ENCODE results near the gene C17orf114.

C17orf114 gene

DNA sequence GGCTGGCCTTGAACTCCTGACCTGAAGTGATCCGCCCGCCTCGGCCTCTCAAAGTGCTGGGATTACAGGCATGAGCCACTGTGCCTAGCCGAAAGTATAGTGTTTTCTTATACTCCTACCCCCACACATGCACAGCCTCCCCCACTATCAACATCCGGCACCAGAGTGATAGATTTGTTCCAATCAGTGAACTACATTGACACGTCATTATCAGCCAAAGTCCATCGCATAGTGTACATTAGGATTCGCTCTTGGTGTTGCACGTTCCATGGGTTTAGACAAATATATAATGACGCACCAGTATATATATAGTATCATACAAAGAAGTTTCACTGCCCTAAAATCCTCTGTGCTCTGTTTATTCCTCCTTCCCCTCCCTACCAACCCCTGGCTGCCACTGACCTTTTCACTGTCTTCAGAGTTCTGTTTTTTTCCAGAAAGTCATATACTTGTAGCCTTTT, 42.3 kb downstream of the C17orf114 start (continued):
- TF ChIP-seq ZSCAN21 (CRISPR knock-in tag; IDR thresholded peaks at IDR 0.05; ENCODE audit: borderline replicate concordance) = no peak
- TF ChIP-seq GFI1 (CRISPR knock-in tag; IDR thresholded peaks at IDR 0.05; ENCODE audit: borderline replicate concordance) = peak; percentile 96
- no peak for TF ChIP-seq MBD4 (IDR thresholded peaks at IDR 0.05; ENCODE audit: borderline replicate concordance, low read length)
- no peak for TF ChIP-seq HMGA1 (CRISPR knock-in tag; conservative IDR thresholded peaks at IDR 0.05)
- no peak for TF ChIP-seq SRSF1 (optimal IDR thresholded peaks at IDR 0.05; ENCODE audit: low read depth, low read length)
- TF ChIP-seq RAD51 (IDR thresholded peaks at IDR 0.05; ENCODE audit: borderline replicate concordance) = no peak
- TF ChIP-seq PRDM15 (CRISPR knock-in tag; IDR thresholded peaks at IDR 0.05) = no peak
- peak; percentile 32; the same call in 1 of the 2 replicates for TF ChIP-seq ZNF878 (CRISPR knock-in tag; IDR thresholded peaks at IDR 0.05)
- no peak for TF ChIP-seq ARNT2 (CRISPR knock-in tag; IDR thresholded peaks at IDR 0.05; ENCODE audit: low read depth)
- no peak for TF ChIP-seq RBM22 (optimal IDR thresholded peaks at IDR 0.05; ENCODE audit: low read length)
- peak; percentile 12; the same call in 1 of the 2 replicates for TF ChIP-seq ZBTB33 (CRISPR knock-in tag; IDR thresholded peaks at IDR 0.05)
- TF ChIP-seq HMGXB4 (CRISPR knock-in tag; IDR thresholded peaks at IDR 0.05; ENCODE audit: borderline replicate concordance in 1 of 2, low read depth in 1 of 2) = peak in 1 of 2 experiments; percentile 61; a peak in 2 of 4 replicates
- TF ChIP-seq ZBTB21 (CRISPR knock-in tag; IDR thresholded peaks at IDR 0.05) = peak; percentile 90; the same call in 1 of the 2 replicates
- TF ChIP-seq TRIM24 (CRISPR knock-in tag; IDR thresholded peaks at IDR 0.05) = no peak
